Liver (tissue), 9 donors: Measurements from ENCODE around the gene GIMAP8. TPM values are rescaled to one million over a fixed set of nuclear protein-coding genes. Genes with fewer than 3 reads are reported as not detected.

Experiments
- DNase-seq: peaks from one replicate; pipeline ENCODE4 v3.0.0-alpha.2; 2017; ENCODE audit warnings: low spot score
- H3K27ac ChIP-seq, 2 donors: one replicate each; pipeline ENCODE4 v1.7.0; 2013; ENCODE audit warnings: inconsistent platforms in 2 of 2, low read length in 2 of 2, control low read depth in 1 of 2, low read depth in 1 of 2, mild to moderate bottlenecking in 1 of 2
- H3K27me3 ChIP-seq, 4 donors: one replicate each; pipeline versions ENCODE4 v1.6.1 to v1.7.0; 2013; ENCODE audit warnings: low read length in 3 of 4, inconsistent platforms in 1 of 4, mild to moderate bottlenecking in 1 of 4, moderate library complexity in 1 of 4; ENCODE audit not compliant: control insufficient read depth in 4 of 4, insufficient read depth in 4 of 4
- H3K36me3 ChIP-seq, 4 donors: one replicate each; pipeline versions ENCODE4 v1.6.1 to v1.7.0; 2013; ENCODE audit warnings: low read length in 3 of 4, mild to moderate bottlenecking in 3 of 4, low read depth in 1 of 4, moderate library complexity in 1 of 4; ENCODE audit not compliant: control insufficient read depth in 4 of 4, insufficient read depth in 3 of 4
- H3K4me1 ChIP-seq, 4 donors: one replicate each; pipeline versions ENCODE4 v1.6.1 to v1.7.0; 2013; ENCODE audit warnings: low read length in 3 of 4, mild to moderate bottlenecking in 3 of 4, moderate library complexity in 1 of 4; ENCODE audit not compliant: control insufficient read depth in 4 of 4, insufficient read depth in 4 of 4
- H3K4me3 ChIP-seq, 3 donors: one replicate each; pipeline versions ENCODE4 v1.6.1 to v1.7.0; 2013; ENCODE audit warnings: low read length in 3 of 3, control low read depth in 1 of 3, low read depth in 1 of 3, mild to moderate bottlenecking in 1 of 3
- H3K9ac ChIP-seq, 2 donors: one replicate each; pipeline ENCODE4 v1.7.0; 2013; ENCODE audit warnings: low read length in 2 of 2, mild to moderate bottlenecking in 2 of 2, moderate library complexity in 2 of 2, control low read depth in 1 of 2, low read depth in 1 of 2
- H3K9me3 ChIP-seq, 4 donors: one replicate each; pipeline versions ENCODE4 v1.6.1 to v1.7.0; 2013; ENCODE audit warnings: low read length in 3 of 4; ENCODE audit not compliant: control insufficient read depth in 4 of 4
- EGR1 ChIP-seq, 2 donors: IDR thresholded peaks; 2 replicates each; pipeline ENCODE4 v1.6.1; 2016 to 2018; ENCODE audit warnings: antibody characterized with exemption in 2 of 2, low read depth in 2 of 2
- FOXA1 ChIP-seq: IDR thresholded peaks from 2 replicates; pipeline ENCODE4 v1.6.1; 2016; ENCODE audit warnings: antibody characterized with exemption
- HNF4A ChIP-seq, 2 donors: conservative IDR thresholded peaks; 2 replicates each; pipeline ENCODE4 v1.6.1; 2016; ENCODE audit warnings: antibody characterized with exemption in 2 of 2, mild to moderate bottlenecking in 2 of 2
- HNF4G ChIP-seq: IDR thresholded peaks from 2 replicates; pipeline ENCODE4 v1.6.1; 2016; ENCODE audit warnings: antibody characterized with exemption
- NR2F2 ChIP-seq: IDR thresholded peaks from 2 replicates; pipeline ENCODE4 v1.6.1; 2016; ENCODE audit warnings: antibody characterized with exemption
- RXRA ChIP-seq, 2 donors: IDR thresholded peaks; 2 replicates each; pipeline ENCODE4 v1.6.1; 2017 to 2018; ENCODE audit warnings: antibody characterized with exemption in 2 of 2, mild to moderate bottlenecking in 1 of 2
- SP1 ChIP-seq: IDR thresholded peaks from 2 replicates; pipeline ENCODE4 v1.6.1; 2018; ENCODE audit warnings: antibody characterized with exemption, mild to moderate bottlenecking
- WGBS: extraction: QIAGEN DNeasy Blood & Tissue Kit; methylation state at CpG from one replicate; pipeline ENCODE4 v1.1.7; 2013; 5-methylcytosine and 5-hydroxymethylcytosine counted together
- polyA plus RNA-seq, 2 donors: library from polyadenylated mRNA; stranded (reverse) in 1 of 2; unstranded in 1 of 2; fragments of 200-250 nt in 1 of 2; fragments of >200 nt in 1 of 2; fragmentation: Nextera tagmentation in 1 of 2; extraction: Ambion mirVana in 1 of 2; gene quantifications; one replicate each; pipeline versions ENCODE4 v1.2.1 to v1.2.3, GENCODE V29; 2013 to 2015
- total RNA-seq, 2 donors: library from RNA; depleted of rRNA; stranded (reverse); fragments of >200 nt; gene quantifications; one replicate each; pipeline ENCODE4 v1.2.3, GENCODE V29; 2014
- TF ChIP-seq, protein P1 (sequence below): IDR thresholded peaks from 2 replicates; pipeline ENCODE4 v1.6.1; 2016; ENCODE audit warnings: antibody characterized with exemption
- TF ChIP-seq, protein P2 (sequence below): IDR thresholded peaks from 2 replicates; pipeline ENCODE4 v1.6.1; 2016; ENCODE audit warnings: antibody characterized with exemption
- TF ChIP-seq, protein P3 (sequence below): IDR thresholded peaks from 2 replicates; pipeline ENCODE4 v1.6.1; 2016; ENCODE audit warnings: antibody characterized with exemption
- TF ChIP-seq, protein P4 (sequence below): IDR thresholded peaks from 2 replicates; pipeline ENCODE4 v1.6.1; 2016; ENCODE audit warnings: antibody characterized with exemption, mild to moderate bottlenecking
- TF ChIP-seq, protein P5 (sequence below): fragments of 150-350 bp; IDR thresholded peaks from 2 replicates; pipeline ENCODE4 v1.5.1; 2017; ENCODE audit warnings: improper control_type of control experiment, low read depth, low read length; ENCODE audit not compliant: missing input control
- donor health status: healthy.
- donor health status: healthy.
- donor health status: healthy.
- donor health status: healthy.
- donor health status: healthy.

GIMAP8 gene
- total and polyA plus RNA-seq, 4 donors = 1.6 to 9.4 (median 7.6) TPM

DNA sequence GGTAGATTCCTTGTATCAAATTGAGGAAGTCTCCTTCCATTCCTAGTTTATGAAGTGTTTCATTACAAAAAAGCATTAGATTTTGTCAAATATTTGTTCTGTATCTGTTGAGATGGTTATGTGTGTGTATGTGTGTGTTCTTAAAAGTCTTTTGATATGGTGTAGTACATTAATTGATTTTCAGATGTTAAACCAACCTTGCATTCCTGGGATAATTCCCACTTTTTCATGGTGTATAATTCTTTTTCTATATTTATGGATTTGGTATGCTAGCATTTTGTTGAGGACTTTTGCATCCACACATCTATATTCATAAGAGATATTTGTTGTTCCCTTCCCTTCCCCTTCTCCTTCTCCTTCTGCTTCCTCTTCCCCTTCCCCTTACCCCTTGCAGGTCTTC is 8.9 kb upstream of the GIMAP8 start:
- Histone ChIP-seq H3K4me3 (no peak overlapping the region), H3K4me1 (peaks cover 0 to 2% (median under 1%) of the 10 kb centered on the region in 4 donors)
- TF ChIP-seq, protein P1, sequence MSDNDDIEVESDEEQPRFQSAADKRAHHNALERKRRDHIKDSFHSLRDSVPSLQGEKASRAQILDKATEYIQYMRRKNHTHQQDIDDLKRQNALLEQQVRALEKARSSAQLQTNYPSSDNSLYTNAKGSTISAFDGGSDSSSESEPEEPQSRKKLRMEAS = no peak
- TF ChIP-seq RXRA (IDR thresholded peaks at IDR 0.05) (no peak), HNF4G (no peak)
- TF ChIP-seq, protein P2, sequence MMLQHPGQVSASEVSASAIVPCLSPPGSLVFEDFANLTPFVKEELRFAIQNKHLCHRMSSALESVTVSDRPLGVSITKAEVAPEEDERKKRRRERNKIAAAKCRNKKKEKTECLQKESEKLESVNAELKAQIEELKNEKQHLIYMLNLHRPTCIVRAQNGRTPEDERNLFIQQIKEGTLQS = no peak
- TF ChIP-seq, protein P3, sequence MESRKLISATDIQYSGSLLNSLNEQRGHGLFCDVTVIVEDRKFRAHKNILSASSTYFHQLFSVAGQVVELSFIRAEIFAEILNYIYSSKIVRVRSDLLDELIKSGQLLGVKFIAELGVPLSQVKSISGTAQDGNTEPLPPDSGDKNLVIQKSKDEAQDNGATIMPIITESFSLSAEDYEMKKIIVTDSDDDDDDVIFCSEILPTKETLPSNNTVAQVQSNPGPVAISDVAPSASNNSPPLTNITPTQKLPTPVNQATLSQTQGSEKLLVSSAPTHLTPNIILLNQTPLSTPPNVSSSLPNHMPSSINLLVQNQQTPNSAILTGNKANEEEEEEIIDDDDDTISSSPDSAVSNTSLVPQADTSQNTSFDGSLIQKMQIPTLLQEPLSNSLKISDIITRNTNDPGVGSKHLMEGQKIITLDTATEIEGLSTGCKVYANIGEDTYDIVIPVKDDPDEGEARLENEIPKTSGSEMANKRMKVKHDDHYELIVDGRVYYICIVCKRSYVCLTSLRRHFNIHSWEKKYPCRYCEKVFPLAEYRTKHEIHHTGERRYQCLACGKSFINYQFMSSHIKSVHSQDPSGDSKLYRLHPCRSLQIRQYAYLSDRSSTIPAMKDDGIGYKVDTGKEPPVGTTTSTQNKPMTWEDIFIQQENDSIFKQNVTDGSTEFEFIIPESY = no peak

DNA sequence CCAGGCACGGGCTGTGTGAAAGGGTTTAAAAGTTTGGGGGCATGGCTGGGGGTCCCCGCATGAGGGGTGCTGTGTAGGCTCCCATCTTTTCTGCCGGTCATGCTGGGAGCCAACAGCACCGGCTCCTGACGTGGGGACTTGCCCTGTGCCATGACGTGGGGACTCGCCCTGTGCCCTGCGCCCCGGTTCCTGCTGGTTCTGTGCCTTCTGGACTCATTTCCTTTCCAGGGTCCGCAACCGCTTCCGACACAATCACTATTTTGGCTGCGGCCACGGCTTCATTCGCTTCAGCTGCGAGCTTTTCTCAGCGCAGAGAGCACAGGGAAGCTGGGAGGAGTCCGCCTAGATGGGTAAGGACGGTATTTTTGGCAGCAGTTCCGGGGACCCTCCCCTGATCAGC is 7.6 kb upstream of the GIMAP8 start:
- Histone ChIP-seq H3K9ac (no peak overlapping the region), H3K27ac (no peak overlapping the region), H3K4me1 (peaks cover 0 to 4% (median 3%) of the 10 kb centered on the region in 4 donors), H3K36me3 (no peaks in the 10 kb centered on the region), H3K9me3 (peaks cover 0 to 4% (median 3%) of the 10 kb centered on the region in 4 donors), H3K27me3 (no peaks in the 10 kb centered on the region), H3K4me3 (no peak overlapping the region)
- WGBS = 95% methylated on average over 20 of the region's 20 CpGs
- DNase-seq = no peak
- TF ChIP-seq, protein P4, sequence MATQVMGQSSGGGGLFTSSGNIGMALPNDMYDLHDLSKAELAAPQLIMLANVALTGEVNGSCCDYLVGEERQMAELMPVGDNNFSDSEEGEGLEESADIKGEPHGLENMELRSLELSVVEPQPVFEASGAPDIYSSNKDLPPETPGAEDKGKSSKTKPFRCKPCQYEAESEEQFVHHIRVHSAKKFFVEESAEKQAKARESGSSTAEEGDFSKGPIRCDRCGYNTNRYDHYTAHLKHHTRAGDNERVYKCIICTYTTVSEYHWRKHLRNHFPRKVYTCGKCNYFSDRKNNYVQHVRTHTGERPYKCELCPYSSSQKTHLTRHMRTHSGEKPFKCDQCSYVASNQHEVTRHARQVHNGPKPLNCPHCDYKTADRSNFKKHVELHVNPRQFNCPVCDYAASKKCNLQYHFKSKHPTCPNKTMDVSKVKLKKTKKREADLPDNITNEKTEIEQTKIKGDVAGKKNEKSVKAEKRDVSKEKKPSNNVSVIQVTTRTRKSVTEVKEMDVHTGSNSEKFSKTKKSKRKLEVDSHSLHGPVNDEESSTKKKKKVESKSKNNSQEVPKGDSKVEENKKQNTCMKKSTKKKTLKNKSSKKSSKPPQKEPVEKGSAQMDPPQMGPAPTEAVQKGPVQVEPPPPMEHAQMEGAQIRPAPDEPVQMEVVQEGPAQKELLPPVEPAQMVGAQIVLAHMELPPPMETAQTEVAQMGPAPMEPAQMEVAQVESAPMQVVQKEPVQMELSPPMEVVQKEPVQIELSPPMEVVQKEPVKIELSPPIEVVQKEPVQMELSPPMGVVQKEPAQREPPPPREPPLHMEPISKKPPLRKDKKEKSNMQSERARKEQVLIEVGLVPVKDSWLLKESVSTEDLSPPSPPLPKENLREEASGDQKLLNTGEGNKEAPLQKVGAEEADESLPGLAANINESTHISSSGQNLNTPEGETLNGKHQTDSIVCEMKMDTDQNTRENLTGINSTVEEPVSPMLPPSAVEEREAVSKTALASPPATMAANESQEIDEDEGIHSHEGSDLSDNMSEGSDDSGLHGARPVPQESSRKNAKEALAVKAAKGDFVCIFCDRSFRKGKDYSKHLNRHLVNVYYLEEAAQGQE = no peak

More for the DNA sequence above, 8.9 kb upstream of the GIMAP8 start:
- H3K27ac ChIP-seq = no peak overlapping the region
- peaks cover 0 to 4% (median 3%) of the 10 kb centered on the region in 4 donors for H3K9me3 ChIP-seq
- no peaks in the 10 kb centered on the region for H3K27me3 ChIP-seq
- DNase-seq = no peak
- no peaks in the 10 kb centered on the region for H3K36me3 ChIP-seq
- no peak overlapping the region for H3K9ac ChIP-seq

DNA sequence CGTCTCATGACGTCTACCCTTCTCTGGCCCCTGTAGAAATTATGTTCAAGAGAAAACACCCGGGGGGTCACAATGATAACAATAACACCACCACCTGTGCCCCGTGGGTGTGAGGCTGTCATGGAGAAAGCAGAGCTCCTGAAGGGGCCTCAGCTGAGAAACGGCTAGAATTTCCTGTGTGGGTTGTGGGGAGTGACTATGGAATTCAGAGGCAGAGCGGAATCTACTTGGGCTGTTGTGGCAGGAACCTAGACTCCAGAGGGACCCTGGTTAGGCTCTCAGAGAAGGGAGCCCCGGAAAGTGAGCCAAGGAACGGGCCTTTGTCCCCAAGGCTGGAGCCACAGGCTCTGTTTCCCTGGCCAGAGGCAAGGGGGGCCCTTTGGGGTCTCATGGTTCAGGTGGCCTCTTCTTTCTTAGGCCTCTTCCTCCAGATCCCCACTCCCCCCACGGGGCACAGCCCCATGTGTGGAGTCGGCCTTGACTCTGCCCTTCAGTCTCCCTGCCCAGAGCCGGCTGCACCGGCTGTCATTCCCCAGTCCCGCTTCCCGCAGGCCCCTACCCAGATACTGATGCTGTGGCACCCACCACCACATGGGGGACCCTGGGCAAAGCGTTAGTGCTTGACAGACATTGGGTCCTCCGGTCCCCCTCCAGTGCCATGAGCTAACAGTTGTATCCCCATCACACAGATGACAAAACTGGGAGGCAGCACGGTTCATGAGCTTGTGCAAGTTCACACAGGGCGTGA is 6.5 kb upstream of the GIMAP8 start:
- Histone ChIP-seq H3K27ac (no peak overlapping the region), H3K4me3 (no peak overlapping the region), H3K9ac (no peak overlapping the region), H3K9me3 (peaks cover 0 to 4% (median 3%) of the 10 kb centered on the region in 4 donors), H3K27me3 (no peaks in the 10 kb centered on the region), H3K36me3 (no peaks in the 10 kb centered on the region), H3K4me1 (peaks cover 4 to 11% (median 6%) of the 10 kb centered on the region in 4 donors)
- WGBS = 88% methylated on average over 18 of the region's 18 CpGs
- TF ChIP-seq NR2F2 (no peak), FOXA1 (no peak), HNF4G (no peak), HNF4A (conservative IDR thresholded peaks at IDR 0.05) (no peak), EGR1 (IDR thresholded peaks at IDR 0.05; ENCODE audit: low read depth in 2 of 2) (no peak), SP1 (no peak)
- TF ChIP-seq, protein P2 = no peak
- TF ChIP-seq, protein P5, sequence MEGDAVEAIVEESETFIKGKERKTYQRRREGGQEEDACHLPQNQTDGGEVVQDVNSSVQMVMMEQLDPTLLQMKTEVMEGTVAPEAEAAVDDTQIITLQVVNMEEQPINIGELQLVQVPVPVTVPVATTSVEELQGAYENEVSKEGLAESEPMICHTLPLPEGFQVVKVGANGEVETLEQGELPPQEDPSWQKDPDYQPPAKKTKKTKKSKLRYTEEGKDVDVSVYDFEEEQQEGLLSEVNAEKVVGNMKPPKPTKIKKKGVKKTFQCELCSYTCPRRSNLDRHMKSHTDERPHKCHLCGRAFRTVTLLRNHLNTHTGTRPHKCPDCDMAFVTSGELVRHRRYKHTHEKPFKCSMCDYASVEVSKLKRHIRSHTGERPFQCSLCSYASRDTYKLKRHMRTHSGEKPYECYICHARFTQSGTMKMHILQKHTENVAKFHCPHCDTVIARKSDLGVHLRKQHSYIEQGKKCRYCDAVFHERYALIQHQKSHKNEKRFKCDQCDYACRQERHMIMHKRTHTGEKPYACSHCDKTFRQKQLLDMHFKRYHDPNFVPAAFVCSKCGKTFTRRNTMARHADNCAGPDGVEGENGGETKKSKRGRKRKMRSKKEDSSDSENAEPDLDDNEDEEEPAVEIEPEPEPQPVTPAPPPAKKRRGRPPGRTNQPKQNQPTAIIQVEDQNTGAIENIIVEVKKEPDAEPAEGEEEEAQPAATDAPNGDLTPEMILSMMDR = no peak
- TF ChIP-seq, protein P3 = no peak
- DNase-seq = no peak
